A673 (cell line): ENCODE data around the gene ARHGAP45.

Experiments used
- EZH2 ChIP-seq: fragments of 200-600 bp; sonication (generic); IDR thresholded peaks from 2 replicates; pipeline ENCODE4 v1.6.1; 2017; ENCODE audit warnings: borderline replicate concordance, low read depth, mild to moderate bottlenecking, mixed read lengths, antibody characterized with exemption, low read length; ENCODE audit not compliant: poor library complexity, severe bottlenecking
- TF ChIP-seq, protein P1 (sequence below): fragments of 300-800, 200-600 bp; sonication (generic); conservative IDR thresholded peaks from 2 replicates; pipeline ENCODE4 v1.5.1; 2017; ENCODE audit warnings: low read depth, mild to moderate bottlenecking, antibody characterized with exemption, low read length, moderate library complexity, mixed read lengths

- TF ChIP-seq, protein P1, sequence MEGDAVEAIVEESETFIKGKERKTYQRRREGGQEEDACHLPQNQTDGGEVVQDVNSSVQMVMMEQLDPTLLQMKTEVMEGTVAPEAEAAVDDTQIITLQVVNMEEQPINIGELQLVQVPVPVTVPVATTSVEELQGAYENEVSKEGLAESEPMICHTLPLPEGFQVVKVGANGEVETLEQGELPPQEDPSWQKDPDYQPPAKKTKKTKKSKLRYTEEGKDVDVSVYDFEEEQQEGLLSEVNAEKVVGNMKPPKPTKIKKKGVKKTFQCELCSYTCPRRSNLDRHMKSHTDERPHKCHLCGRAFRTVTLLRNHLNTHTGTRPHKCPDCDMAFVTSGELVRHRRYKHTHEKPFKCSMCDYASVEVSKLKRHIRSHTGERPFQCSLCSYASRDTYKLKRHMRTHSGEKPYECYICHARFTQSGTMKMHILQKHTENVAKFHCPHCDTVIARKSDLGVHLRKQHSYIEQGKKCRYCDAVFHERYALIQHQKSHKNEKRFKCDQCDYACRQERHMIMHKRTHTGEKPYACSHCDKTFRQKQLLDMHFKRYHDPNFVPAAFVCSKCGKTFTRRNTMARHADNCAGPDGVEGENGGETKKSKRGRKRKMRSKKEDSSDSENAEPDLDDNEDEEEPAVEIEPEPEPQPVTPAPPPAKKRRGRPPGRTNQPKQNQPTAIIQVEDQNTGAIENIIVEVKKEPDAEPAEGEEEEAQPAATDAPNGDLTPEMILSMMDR = no peak
- no peak for TF ChIP-seq EZH2
These were observed 38.7 kb upstream of the ARHGAP45 start for GRCh38 chr19:1028062-1028926.
